NCI-H2196 (cell line): Measurements from ENCODE around the gene PLEKHH2.

Experiments
- DNase-seq: peaks from one replicate; lab custom pipeline; 2025; ENCODE audit not compliant: unreplicated experiment; lab: John Stamatoyannopoulos, UW

PLEKHH2 gene

GRCh38 chr2:43806719-43807031 is 169.6 kb downstream of the PLEKHH2 start:
- no peak for DNase-seq

- DNase-seq = no peak
Observed at GRCh38 chr2:43810452-43810851, 173.4 kb downstream of the PLEKHH2 start.

- DNase-seq = no peak
Observed at GRCh38 chr2:43810888-43811287, 173.8 kb downstream of the PLEKHH2 start.

GRCh38 chr2:43812006-43812405 is 174.9 kb downstream of the PLEKHH2 start:
- DNase-seq = no peak

- no peak for DNase-seq
Observed at GRCh38 chr2:43812947-43813346, 175.9 kb downstream of the PLEKHH2 start.

- no peak for DNase-seq
Observed at GRCh38 chr2:43814711-43815110, 177.7 kb downstream of the PLEKHH2 start.
